HepG2 (cell line): Measurements from ENCODE around the gene ALPK3. TPM values are rescaled to one million over a fixed set of nuclear protein-coding genes. Genes with fewer than 3 reads are reported as not detected.

Source experiments
- BCLAF1 ChIP-seq: fragments of 450-650 bp; IDR thresholded peaks from 2 replicates; pipeline ENCODE4 v1.6.1; 2017; ENCODE audit warnings: mild to moderate bottlenecking
- CC2D1A ChIP-seq: sonication (generic); formaldehyde crosslinking; IDR thresholded peaks from 2 replicates; pipeline ENCODE4 v1.8.1; 2023; ENCODE audit warnings: mild to moderate bottlenecking, missing genetic modification reagents
- FOXO1 ChIP-seq: sonication (generic); formaldehyde crosslinking; IDR thresholded peaks from 2 replicates; pipeline ENCODE4 v1.4.0; 2020; ENCODE audit warnings: missing genetic modification reagents
- HDAC1 ChIP-seq: sonication (generic); formaldehyde crosslinking; IDR thresholded peaks from 2 replicates; pipeline ENCODE4 v1.5.1; 2020; ENCODE audit warnings: mild to moderate bottlenecking, missing genetic modification reagents
- NBN ChIP-seq: fragments of 450-650 bp; conservative IDR thresholded peaks from 2 replicates; pipeline ENCODE4 v1.6.1; 2017
- NCOA5 ChIP-seq: sonication (generic); formaldehyde crosslinking; IDR thresholded peaks from 2 replicates; pipeline ENCODE4 v1.4.0; 2020; ENCODE audit warnings: missing genetic modification reagents
- POLR2AphosphoS2 ChIP-seq: IDR thresholded peaks from 2 replicates; pipeline ENCODE4 v1.6.1; 2011; ENCODE audit warnings: low read depth, low read length, improper control_type of control experiment
- RARG ChIP-seq: sonication (generic); formaldehyde crosslinking; IDR thresholded peaks from 2 replicates; pipeline ENCODE4 v1.4.0; 2020; ENCODE audit warnings: low read depth, mild to moderate bottlenecking, missing genetic modification reagents
- RBM39 ChIP-seq: fragments of 200-400 bp; formaldehyde crosslinking; IDR thresholded peaks from one replicate; pipeline ENCODE4 v1.6.1; 2018; ENCODE audit warnings: antibody characterized with exemption, mild to moderate bottlenecking, low read depth, low read length; ENCODE audit not compliant: poor library complexity, severe bottlenecking
- RNF2 ChIP-seq: fragments of 450-650 bp; conservative IDR thresholded peaks from 2 replicates; pipeline ENCODE4 v1.6.1; 2016; ENCODE audit warnings: low read depth
- SUZ12 ChIP-seq: fragments of 150-350 bp; IDR thresholded peaks from 2 replicates; pipeline ENCODE4 v1.6.1; 2014; ENCODE audit warnings: low read depth, low read length
- TEAD2 ChIP-seq: sonication (generic); formaldehyde crosslinking; IDR thresholded peaks from 2 replicates; pipeline ENCODE4 v1.9.0; 2021; ENCODE audit warnings: missing genetic modification reagents
- ZMAT3 ChIP-seq: sonication (generic); formaldehyde crosslinking; conservative IDR thresholded peaks from 2 replicates; pipeline ENCODE4 v1.7.0; 2021; ENCODE audit warnings: missing genetic modification reagents
- ZNF280D ChIP-seq: sonication (generic); formaldehyde crosslinking; IDR thresholded peaks from 2 replicates; pipeline ENCODE4 v1.5.1; 2020; ENCODE audit warnings: mild to moderate bottlenecking, missing genetic modification reagents
- ZNF451 ChIP-seq: sonication (generic); formaldehyde crosslinking; IDR thresholded peaks from 2 replicates; pipeline ENCODE4 v1.5.0; 2020; ENCODE audit warnings: mild to moderate bottlenecking, missing genetic modification reagents
- ZNF501 ChIP-seq: sonication (generic); formaldehyde crosslinking; IDR thresholded peaks from 2 replicates; pipeline ENCODE4 v1.5.1; 2020; ENCODE audit warnings: mild to moderate bottlenecking, moderate library complexity, missing genetic modification reagents
- ZNF543 ChIP-seq: sonication (generic); formaldehyde crosslinking; IDR thresholded peaks from 2 replicates; pipeline ENCODE4 v1.4.0; 2020; ENCODE audit warnings: mild to moderate bottlenecking, missing genetic modification reagents
- ZNF558 ChIP-seq: sonication (generic); formaldehyde crosslinking; IDR thresholded peaks from 2 replicates; pipeline ENCODE4 v1.9.0; 2022; ENCODE audit warnings: mild to moderate bottlenecking, missing genetic modification reagents, borderline replicate concordance
- ZNF563 ChIP-seq: sonication (generic); formaldehyde crosslinking; IDR thresholded peaks from 2 replicates; pipeline ENCODE4 v1.8.0; 2022; ENCODE audit warnings: mild to moderate bottlenecking, moderate library complexity, missing genetic modification reagents
- ZNF639 ChIP-seq: conservative IDR thresholded peaks from 2 replicates; pipeline ENCODE4 v1.6.1; 2018; ENCODE audit warnings: missing genetic modification reagents
- ZNF800 ChIP-seq: sonication (generic); formaldehyde crosslinking; IDR thresholded peaks from 2 replicates; pipeline ENCODE4 v1.4.0; 2020; ENCODE audit warnings: missing genetic modification reagents
- polyA plus RNA-seq, 8 experiments: library from polyadenylated mRNA; depleted of rRNA in 3 of 8; stranded (reverse) in 7 of 8; unstranded in 1 of 8; fragments of >200 nt; fragmentation: Illumina TruSeq in 4 of 8; extraction: Trizol in 4 of 8; gene quantifications; 2 replicates each; pipeline versions ENCODE4 v1.2.1 to v1.2.3, GENCODE V29; 2011 to 2016; ENCODE audit warnings: low read depth in 4 of 8, missing spikeins in 1 of 8, mixed read lengths in 1 of 8; ENCODE audit not compliant: insufficient read depth in 1 of 8
- total RNA-seq, 5 experiments: library from RNA; depleted of rRNA; stranded (reverse); fragments of >200 nt; fragmentation: Illumina TruSeq; extraction: Trizol; gene quantifications; 2 replicates each; pipeline ENCODE4 v1.2.3, GENCODE V29; 2016; ENCODE audit warnings: low read depth in 1 of 5

The ALPK3 gene
- total and polyA plus RNA-seq, 2 of the 13 experiments (the other 11 are each of a cell fraction or from before 2014, with no cell fraction given), result 0.04 to 0.42 TPM

- TF ChIP-seq ZNF563 (CRISPR knock-in tag) (no peak), NBN (no peak), HDAC1 (CRISPR knock-in tag) (peak; percentile 17; the same call in 1 of the 2 replicates), FOXO1 (CRISPR knock-in tag) (no peak), RARG (CRISPR knock-in tag) (no peak), ZMAT3 (CRISPR knock-in tag) (no peak), ZNF501 (CRISPR knock-in tag) (no peak), ZNF280D (CRISPR knock-in tag) (no peak), ZNF558 (no peak), ZNF800 (CRISPR knock-in tag) (no peak), ZNF639 (no peak), CC2D1A (no peak), BCLAF1 (no peak), ZNF543 (CRISPR knock-in tag) (peak; percentile 46; the same call in 1 of the 2 replicates), SUZ12 (no peak), RNF2 (no peak), ZNF451 (CRISPR knock-in tag) (no peak), RBM39 (no peak), NCOA5 (CRISPR knock-in tag) (no peak), POLR2AphosphoS2 (0 out of 2 replicates have a peak, but pooled peaks have one; percentile 33), TEAD2 (CRISPR knock-in tag) (no peak)
These were observed 94.9 kb downstream of the ALPK3 start (continued) for GRCh38 chr15:84911879-84912660.
